HG03460 (cell line): ENCODE data around the gene MEX3A.

Source experiments
- ATAC-seq: cut with Tn5 transposase; IDR thresholded peaks from one replicate; pipeline ENCODE4 v1.9.1; 2021; ENCODE audit not compliant: unreplicated experiment

Gene MEX3A

DNA sequence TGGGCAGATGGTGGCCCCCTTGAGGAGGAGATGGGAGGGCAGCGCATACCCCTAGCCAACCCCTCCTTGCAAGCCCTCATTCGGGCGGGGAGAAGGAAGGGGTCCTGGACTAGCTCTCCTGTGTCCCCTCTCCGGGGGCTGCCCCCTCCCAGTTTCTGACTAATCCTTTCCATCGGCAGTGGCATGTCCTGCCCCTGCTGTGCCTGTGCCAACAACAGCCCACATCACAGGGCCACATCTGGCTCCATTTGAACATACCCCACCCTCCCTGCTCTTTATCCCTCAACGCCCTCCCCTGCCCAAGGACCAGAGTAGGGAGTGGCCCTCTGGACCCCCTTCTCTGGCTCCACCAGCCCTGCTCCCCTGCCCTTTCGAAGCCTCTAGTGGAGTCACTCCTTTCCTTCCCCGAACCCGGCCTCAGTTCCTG, 21.3 kb upstream of the MEX3A start:
- ATAC-seq, result no peak

DNA sequence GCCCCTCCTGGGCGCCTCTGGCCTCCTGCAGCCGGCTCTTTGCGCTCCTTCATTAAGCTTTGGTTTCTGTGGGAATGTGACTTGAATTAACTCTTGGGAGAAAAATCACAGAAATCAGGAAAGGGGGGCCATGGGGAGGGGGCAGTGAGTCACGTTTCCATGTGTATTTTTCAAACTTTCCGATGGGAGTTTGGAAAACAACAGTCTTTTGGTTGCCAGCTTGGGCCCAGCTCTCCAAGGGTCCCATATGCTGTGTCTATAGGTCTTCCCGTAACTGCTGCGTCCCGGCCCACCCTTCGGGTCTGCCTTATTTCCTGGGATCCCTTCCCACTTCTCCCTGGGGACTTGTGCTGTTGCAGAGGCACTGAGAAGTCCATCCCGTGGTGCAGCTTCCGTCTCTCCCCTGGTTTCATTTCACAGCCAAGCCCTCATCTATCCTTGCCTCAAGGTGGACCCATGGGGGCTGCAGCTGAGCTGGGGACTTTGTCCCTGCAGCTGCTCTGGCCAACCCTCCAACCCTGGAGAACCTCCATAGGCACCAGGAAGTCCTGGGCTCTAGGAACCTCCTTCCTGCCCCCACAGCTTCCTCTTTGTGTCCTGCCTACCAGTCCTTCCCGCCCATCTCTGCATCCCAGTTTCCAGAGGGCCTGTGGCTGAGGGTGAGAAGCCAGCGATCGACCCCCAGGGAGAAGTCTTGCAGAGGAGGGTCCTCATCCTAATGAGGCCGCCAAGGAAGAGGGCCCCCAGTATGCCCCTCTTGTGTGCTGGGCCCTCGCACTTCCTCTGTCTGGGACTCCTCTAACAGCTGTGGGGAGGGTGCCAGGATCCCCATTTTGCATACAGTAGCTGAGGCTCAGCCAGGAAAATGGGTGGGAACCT, 20.6 kb upstream of the MEX3A start:
- no peak for ATAC-seq

DNA sequence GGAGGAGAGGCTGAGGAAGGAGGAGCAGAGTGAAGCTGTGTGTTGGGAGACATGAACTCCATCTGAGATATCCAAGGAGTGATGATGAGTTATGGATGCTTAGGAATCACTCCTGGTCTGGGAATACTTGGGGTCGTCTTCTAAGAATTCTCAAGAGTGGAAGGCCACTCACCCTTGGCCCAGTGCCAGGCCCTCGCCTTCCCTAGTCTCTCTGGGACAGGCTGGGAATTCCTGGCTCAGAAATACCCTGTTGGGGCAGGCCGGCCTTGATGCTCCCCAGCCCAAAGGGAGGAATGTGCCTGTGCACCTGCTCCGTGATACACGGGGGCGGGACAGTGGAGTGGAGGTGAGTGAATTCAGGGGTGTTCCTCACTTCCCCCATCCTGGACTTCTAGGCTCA, 19.6 kb upstream of the MEX3A start:
- no peak for ATAC-seq

DNA sequence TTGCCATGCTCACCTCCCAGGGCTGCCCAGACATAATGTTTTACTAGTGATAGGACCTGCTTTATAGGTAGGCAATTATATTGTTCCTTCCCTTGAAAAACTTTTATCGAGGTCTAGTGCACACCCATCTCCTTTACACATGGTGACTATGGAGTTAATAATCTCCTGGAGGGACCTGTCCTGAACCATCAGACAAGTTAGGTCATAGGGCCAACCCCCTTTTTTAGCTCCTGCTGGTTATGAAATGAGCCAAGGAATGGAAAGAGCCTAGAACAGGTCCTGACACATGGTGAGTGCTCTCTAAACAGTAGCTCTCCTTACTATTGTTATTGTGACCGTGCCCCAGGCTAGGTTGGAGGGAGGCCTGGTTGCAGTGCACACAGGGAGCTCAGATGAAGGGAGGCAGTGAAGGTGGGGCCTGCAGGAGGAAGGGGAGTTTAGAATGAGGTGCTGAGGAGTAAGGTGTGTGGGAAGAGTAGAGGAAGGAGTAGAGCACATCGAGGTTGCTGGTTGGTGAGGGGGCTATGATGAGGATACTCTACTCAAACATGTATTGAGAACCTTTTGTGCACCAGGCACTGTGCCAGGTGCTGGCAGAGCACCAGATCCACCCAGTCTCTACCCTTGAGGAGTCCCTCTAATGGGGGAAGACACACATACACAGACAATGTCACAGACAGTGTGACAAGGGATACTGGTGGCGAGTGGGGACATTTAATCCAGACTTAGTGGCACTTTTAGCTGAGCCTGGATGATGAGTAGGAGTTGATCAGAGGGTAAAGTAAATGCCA, 18.1 kb upstream of the MEX3A start:
- no peak for ATAC-seq

DNA sequence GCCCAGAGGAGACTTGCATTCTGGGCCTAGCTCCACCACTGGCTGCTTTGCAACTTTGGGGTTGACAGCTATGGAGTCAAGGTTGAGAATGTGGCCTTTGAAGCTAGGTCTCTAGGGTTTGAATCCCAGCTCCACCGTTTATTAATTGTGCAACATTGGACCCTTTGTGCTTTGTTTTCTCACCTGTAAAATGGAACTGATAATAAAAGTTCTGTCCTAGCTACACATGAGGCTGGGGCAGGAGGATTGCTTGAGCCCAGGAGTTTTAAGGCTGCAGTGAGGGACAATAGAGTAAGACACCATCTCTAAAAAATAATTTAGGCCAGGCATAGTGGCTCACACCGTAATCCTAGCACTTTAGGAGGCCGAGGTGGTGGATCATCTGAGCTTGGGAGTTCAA, 17.0 kb upstream of the MEX3A start:
- ATAC-seq, result no peak

DNA sequence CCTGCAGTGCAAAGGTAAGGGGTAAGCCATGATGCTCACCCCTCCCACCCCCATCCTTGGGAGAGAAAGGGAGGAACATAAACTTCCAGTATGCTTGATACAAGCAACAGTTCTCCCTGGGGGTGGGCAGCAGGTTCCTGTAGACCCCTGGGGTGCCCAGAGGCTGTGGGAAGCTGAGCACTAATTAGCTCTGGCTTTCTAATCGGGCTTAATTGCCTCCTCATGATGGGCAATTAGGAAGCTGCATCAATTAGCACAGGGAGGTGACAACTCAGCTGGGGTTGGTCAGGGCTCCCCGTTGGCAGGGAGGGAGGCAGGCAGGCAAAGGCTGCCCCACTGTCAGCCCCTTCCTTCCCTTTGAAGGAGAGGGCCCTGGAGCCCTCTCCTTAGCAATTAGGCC, 16.5 kb upstream of the MEX3A start:
- ATAC-seq, result no peak

DNA sequence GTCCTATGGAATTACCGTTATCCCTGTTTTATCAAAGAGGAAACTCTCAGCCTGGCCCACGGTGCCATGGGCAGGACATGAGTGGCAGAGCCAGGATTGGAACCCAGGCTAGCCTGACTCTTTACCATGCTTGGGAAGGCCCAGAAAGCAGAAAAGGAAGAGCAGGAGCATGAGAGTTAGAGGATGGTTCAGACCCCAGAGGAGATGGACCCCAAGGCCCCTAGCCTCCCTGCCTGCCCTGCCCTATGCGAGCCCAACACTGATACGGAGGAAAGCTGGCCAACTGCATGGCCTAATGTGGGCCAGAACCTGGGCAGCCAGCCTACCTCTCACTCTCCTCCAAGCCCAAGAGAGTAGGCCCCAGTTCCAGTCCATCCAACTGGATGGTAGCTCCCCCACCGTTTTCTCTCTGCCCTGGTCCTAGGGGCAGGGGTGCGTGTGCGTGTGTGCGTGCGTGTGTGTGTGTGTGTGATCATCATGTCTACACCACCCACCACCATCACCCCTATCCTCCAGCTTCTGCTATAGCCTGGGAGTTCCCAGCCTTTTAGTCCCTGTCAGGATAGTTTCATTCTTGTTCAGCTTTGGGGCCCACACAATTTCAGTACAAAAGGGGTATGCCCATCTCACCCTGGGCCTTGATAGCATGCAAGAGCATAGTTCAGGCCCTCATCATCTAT, 15.4 kb upstream of the MEX3A start:
- no peak for ATAC-seq

DNA sequence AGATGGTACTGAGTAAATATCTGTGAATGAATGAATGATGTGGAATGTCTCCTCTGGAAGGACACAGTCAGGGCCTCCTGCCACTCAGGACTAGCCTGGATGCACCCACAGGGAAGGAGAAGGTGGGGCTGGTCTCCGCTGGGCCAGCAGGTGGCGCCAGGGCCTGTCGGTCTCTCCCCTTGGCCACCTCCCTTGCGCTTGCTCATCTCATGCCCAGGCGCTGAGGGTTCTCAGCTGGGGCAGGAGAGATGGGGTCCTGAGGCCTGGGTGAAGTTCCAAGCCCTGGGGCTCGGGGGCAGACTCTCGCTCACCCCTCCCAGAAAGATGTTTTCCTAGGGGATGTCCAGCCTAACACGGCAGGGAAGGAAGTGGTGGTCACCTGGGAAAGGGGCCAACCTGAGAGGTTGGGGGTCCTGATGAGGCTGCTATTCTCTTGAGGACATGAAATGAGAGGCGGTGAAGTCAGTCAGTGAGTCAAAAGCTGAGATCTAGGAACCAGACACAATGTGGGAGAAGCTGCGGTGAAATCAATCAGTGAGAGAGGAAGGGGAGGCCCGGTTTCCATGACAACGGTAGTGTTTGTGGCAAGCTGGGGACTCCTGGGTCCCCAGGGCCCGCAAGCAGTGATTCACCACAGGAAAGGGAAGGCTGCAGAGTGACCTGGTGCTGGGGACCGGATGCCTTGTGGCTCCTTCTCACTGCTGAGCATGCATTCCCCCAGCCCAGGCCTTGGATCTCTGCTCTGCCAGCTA, 14.6 kb upstream of the MEX3A start:
- ATAC-seq, result peak; percentile 67

DNA sequence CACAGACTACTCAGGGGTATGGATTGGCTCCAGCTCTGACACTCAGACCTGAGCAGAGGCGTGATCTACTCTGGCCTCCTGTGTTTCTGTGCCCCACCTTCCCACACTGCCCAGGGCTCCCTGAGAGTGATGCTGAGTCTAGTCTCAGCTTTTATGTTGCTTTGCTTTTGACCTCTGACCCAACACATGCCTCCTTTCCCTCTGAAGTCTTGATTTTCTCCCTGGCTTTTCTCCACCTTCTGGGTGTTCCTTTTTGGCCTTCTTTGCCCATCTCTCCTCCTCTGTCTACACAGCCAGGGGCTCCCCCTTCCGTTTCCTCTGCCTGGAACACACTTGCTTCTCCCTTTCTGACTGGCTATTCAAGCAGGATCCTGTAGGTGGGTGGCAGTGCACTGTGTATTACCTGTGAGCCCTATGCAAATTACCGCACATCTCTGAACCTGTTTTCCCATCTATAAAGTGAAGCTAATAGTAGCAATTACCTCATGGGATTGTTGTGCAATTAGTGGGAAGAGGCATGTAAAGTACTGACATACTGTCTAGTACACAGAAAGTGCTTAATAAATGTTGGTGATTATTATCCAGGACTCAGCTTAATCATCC, 13.7 kb upstream of the MEX3A start:
- no peak for ATAC-seq

DNA sequence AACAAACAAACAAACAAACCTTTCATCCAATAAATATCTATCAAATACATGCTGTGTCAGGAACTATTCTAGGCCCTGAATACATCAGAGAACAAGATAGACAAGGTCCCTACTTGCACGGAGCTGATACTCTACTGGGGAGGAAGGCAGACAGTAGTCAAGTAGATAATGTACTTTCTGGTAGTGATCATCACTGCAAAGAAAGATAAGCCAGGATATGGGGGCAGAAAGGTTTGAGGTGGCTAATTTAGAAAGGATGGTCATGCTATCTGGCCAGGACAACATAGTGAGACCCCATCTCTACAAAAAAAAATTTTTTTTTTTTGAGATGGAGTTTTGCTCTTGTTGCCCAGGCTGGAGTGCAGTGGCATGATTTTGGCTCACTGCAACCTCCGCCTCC, 9.3 kb upstream of the MEX3A start:
- ATAC-seq, result no peak

DNA sequence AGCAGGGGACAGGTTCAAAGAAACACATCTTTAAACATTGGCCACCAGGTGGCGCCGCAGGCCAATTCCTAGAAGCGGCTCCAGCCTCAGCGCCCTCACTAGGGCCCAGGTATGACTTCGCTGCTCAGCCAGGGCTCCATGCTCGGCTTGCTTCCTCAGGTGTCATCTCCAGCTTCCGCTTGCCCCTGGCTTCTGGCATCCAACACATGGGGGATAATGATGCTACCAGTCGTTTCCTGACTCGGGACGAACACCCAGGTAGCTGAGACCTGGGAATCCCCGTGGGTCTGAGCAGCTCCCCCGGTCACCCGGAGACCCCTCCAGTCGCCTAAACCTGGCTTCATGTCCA, 8.5 kb upstream of the MEX3A start:
- no peak for ATAC-seq

DNA sequence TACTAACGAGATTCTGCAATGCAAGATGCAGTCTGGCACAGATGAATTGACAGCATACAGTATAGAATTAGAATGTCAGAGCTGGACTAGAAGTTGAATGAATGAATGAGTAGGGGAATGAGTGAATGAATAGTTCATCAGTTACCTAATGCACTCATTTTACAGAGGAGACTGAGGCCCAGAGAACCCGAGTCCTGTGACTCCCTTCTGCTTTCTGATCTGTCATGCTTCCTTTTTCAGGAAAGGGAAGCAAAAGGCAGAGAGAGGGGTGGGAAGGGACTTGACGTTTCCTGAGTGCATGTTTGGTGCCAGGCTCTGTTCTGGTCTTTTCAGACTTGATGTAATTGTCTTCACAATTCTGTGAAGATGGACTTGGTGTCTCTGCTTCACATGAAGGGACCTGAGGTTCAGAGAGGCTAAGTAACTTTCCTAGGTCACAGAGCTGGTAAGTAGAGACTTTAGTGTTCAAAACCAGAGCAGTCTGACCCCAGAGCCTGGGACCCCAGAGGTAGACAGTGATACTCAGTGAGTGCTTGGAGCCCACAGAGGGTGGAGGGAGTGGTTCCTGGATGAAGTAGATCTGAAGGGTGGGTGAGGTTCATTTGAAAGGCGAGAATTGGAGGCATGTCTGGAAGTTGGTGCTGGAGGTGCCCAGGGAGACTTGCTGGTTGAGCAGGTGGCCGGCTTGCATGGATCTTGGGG, 8.0 kb upstream of the MEX3A start:
- ATAC-seq, result no peak

DNA sequence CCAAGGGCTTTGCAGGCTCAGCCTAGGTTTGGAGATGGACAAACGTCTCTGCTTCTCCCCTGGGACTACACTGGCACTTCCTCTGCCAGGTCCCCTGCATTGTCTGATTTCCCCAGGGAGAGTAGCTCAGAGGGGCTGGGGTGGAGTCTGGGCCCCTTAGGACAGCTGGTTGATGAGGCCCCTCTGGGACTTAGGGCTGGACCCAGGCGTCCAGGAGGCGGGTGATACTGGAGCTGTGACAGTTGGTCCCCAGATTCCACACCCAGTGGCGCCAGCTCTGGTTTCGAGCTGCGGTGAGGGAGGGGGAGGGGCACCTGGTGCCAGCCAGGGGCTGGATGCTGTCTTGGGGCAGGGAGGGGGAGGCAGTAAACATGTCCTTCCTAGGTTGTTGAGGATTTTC, 7.4 kb upstream of the MEX3A start:
- no peak for ATAC-seq

DNA sequence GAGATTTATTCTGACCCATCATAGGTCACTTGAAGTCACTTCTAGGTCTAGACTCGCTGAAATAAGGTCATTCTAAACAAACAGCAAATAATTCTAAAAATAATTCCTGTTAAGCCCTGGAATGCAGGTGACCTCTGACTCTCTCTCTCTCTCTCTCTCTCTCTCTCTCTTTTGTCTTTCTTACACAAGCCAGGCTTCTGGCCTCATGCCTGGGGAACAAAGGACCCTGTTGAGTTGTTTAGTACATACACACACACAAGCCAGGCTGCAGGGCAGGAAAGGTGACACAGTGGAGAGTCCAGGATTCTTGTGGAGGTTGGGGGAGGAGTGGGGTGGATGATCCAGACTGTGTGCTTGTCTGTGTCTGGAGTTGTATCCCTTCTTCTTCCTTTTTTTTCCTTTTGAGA, 4.0 kb upstream of the MEX3A start:
- no peak for ATAC-seq

DNA sequence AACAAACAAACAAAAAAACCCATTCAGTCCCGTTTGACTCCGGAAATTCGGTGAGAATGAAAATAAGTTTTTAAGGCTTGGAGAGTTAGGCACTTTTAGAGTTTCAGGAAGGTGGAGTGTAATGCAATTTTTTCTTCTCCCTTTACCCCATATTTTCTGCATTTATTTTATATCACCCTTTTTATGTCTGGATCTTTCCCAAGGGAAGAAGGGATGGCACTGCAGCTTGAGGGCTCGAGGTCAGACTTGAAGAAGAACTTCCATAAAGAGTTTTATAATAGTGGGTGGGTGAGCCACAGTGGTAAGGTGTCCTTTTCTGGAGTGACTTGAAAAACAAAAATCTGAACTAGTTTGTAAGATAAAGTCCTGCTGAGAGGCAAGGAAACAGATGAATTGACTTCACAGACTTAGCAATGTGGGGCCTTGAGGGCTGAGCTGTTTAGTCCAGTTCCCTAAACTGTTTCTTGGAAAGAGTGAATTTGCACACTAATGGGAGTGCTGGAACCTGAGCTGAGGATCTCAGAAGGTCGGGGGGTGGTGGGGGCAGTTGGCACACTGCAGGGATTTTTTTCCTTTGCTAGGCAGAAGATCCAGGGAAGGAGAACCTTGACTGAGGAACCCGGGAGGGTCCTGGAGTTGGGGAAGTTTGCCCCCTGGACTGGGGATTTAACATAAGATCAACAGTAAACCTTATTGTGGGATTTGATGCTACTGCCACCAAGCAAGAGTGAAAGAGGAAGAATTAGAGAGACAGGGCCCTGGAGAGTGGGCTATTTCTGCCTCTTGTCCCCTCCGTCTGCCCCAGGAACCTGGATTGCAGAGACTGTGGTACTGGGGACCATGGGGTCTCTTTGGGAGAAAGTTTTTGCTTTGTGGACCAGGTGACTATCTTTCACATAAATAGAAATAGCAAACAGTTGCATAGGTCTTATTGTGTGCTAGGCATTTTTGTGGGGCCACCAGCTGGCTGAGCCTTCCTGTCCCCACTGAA, 1.8 kb upstream of the MEX3A start:
- no peak for ATAC-seq

DNA sequence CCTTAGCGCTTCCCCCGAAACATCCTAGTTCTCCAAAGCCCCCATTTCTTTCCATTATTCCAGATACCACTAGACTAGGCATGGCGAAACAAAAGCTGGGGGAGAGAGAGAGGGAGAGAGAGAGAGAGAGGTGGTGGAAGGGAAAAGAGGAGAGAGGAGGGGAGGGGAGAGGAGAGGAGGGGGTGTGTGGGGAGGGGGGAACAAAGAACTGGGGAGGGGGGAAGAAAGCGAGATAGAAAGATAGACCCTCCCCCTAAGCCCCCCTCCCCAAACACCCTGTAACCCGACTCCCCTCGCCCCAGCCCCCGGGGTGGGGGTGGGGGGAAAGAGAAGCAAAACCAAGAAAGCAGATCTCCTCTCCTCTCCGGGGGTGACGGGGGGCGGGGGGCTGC, 352 bp downstream of the MEX3A start:
- no peak for ATAC-seq

DNA sequence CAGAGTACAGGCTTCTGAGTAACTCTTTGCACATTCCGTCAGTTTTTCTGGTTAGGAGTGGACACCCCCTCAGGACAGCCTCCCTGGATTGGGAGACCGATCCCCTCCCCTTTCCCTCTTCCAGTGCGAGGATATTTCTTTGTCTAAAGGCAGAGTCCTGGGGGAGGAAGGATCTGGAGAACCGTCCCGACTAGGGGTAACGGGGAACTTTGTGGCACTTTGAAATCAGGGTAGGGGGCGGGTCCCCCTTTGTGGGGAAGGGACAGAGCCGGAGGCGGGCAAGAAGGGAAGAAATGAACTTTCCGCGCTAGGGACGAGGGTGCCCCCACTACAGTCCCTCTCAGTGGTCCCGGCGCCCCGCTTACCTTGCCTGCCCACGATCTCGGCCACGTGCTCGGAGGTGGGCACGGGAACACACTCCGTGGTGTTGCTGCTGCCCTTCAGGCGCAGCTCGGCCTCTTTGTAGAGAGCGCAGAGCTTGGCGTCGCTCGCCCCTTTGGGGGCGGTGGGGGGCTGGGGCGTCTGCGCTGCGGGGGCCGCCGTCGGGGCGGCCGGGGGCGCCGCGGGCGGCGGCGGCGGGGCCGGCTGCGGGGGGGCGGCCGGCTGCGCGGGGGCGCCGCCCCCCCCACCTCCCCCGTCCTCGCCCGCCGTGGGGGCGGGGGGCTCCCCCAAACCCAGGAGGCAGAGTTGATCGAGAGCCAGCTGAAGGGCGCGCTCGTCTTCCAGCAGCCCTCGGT, 917 bp downstream of the MEX3A start:
- ATAC-seq, result no peak

DNA sequence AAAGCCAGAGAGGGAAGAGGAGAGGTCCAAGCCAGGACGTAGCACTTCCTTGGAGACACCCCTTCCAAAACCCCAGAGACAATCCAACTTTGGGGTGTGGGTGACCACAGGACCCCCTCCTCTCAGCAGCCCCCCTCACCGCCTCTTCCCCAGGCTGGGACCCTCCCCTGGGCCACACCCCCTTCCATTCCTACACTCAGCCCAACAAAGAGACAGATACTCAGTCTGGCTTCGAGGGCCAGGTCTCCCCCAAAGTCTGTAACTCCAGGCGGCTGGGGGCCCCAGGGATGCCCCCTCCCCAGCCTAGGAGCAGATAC, 1.4 kb downstream of the MEX3A start:
- no peak for ATAC-seq
